AG04450 (cell line): ENCODE measurements around the gene CHD6. TPM values are rescaled to one million over a fixed set of nuclear protein-coding genes. Genes with fewer than 3 reads are reported as not detected.

ENCODE experiments used
- CTCF ChIA-PET: fragments of 300-600, 350-600 bp; formaldehyde crosslinking; extraction: SDS; loops from one replicate; lab custom pipeline; 2022; ENCODE audit warnings: antibody characterized with exemption, inconsistent platforms; lab: Charles Lee
- POLR2A ChIA-PET: fragments of 350-600 bp; formaldehyde crosslinking; extraction: SDS; loops from one replicate; lab custom pipeline; 2021; ENCODE audit warnings: antibody characterized with exemption, inconsistent platforms; lab: Yijun Ruan, JAX
- DNase-seq: peaks from one replicate; pipeline ENCODE4 v3.0.0-alpha.2; 2011; ENCODE audit warnings: low read depth, low spot score
- H3K27ac ChIP-seq: one replicate; pipeline ENCODE4 v1.5.1; 2012; ENCODE audit warnings: low read depth, low read length, control low read depth
- H3K27me3 ChIP-seq: one replicate; pipeline ENCODE4 v1.6.0; 2012; ENCODE audit warnings: low read length; ENCODE audit not compliant: control insufficient read depth, insufficient read depth
- H3K4me3 ChIP-seq: 2 replicates; pipeline ENCODE4 v1.5.1; 2011; ENCODE audit warnings: mild to moderate bottlenecking, low read depth, low read length, control low read depth
- H3K9me3 ChIP-seq: 2 replicates; pipeline ENCODE4 v1.5.1; 2012; ENCODE audit warnings: low read length; ENCODE audit not compliant: control insufficient read depth, insufficient read depth
- polyA plus RNA-seq: library from polyadenylated mRNA; depleted of rRNA; stranded (reverse); fragments of >200 nt; gene quantifications from 2 replicates; pipeline ENCODE4 v1.2.3, GENCODE V29; 2011
- TF ChIP-seq, protein P1 (sequence below): IDR thresholded peaks from 2 replicates; pipeline ENCODE4 v1.5.1; 2011; ENCODE audit warnings: low read depth, low read length, control low read depth, inconsistent platforms

Gene CHD6
- polyA plus RNA-seq, 1 experiment, result 21.7 TPM

DNA sequence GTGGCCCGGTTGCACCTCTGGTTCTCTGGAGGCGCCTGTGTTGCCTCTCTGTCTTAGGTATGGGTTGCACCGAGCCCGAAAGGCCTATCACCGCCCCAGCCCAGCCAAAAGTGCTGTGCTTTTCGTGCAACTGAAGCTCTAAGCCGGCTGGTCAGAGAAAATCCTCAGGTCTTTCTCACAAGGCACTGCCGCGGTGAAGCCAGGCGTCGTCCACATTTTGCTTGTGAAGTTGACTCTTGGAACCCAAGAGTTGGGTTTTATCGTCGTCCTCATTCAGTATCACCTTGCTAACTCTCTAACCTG is 250.8 kb downstream of the CHD6 start:
- Histone ChIP-seq H3K27me3 (peaks cover 50% of the 10 kb centered on the region), H3K4me3 (no peak overlapping the region), H3K27ac (no peak overlapping the region), H3K9me3 (peaks cover 11% of the 10 kb centered on the region)
- TF ChIP-seq, protein P1, sequence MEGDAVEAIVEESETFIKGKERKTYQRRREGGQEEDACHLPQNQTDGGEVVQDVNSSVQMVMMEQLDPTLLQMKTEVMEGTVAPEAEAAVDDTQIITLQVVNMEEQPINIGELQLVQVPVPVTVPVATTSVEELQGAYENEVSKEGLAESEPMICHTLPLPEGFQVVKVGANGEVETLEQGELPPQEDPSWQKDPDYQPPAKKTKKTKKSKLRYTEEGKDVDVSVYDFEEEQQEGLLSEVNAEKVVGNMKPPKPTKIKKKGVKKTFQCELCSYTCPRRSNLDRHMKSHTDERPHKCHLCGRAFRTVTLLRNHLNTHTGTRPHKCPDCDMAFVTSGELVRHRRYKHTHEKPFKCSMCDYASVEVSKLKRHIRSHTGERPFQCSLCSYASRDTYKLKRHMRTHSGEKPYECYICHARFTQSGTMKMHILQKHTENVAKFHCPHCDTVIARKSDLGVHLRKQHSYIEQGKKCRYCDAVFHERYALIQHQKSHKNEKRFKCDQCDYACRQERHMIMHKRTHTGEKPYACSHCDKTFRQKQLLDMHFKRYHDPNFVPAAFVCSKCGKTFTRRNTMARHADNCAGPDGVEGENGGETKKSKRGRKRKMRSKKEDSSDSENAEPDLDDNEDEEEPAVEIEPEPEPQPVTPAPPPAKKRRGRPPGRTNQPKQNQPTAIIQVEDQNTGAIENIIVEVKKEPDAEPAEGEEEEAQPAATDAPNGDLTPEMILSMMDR, result no peak
- no peak for DNase-seq
- POLR2A ChIA-PET, result no interaction called here
- CTCF ChIA-PET, result interaction anchor here (1.4 kb wide), 1 partner anchor 194 kb away, joined by 3 read pairs; no protein-coding TSS in a partner anchor

- TF ChIP-seq, protein P1, result no peak
- CTCF ChIA-PET, result interaction anchor here (1.4 kb wide), 1 partner anchor 194 kb away, joined by 3 read pairs; no protein-coding TSS in a partner anchor
Measured at GRCh38 chr20:41366546-41367392, 251.4 kb downstream of the CHD6 start, which contains the start of gene EMILIN3. TSS of gene EMILIN3 (minus strand) at chr20:41366818. CDS start at chr20:41366634, 184 bp downstream.

GRCh38 chr20:41365777-41366545 is 252.2 kb downstream of the CHD6 start:
- Histone ChIP-seq H3K4me3 (0 out of 2 replicates have a peak overlapping the region, but pooled peaks have one; percentile 7), H3K27ac (no peak overlapping the region), H3K27me3 (peaks cover 42% of the 10 kb centered on the region), H3K9me3 (peaks cover 4% of the 10 kb centered on the region)
- TF ChIP-seq, protein P1, result no peak
- DNase-seq, result no peak
- POLR2A ChIA-PET, result no interaction called here
- CTCF ChIA-PET, result no interaction called here

More at GRCh38 chr20:41366546-41367392, 251.4 kb downstream of the CHD6 start, which contains the start of gene EMILIN3:
- Histone ChIP-seq H3K9me3 (peaks cover 11% of the 10 kb centered on the region), H3K4me3 (0 out of 2 replicates have a peak within 1 kb of the TSS, but pooled peaks have one; percentile 7), H3K27ac (no peak within 1 kb of the TSS), H3K27me3 (peaks cover 47% of the 10 kb centered on the region)
- POLR2A ChIA-PET, result no interaction called here
- DNase-seq, result no peak

DNA sequence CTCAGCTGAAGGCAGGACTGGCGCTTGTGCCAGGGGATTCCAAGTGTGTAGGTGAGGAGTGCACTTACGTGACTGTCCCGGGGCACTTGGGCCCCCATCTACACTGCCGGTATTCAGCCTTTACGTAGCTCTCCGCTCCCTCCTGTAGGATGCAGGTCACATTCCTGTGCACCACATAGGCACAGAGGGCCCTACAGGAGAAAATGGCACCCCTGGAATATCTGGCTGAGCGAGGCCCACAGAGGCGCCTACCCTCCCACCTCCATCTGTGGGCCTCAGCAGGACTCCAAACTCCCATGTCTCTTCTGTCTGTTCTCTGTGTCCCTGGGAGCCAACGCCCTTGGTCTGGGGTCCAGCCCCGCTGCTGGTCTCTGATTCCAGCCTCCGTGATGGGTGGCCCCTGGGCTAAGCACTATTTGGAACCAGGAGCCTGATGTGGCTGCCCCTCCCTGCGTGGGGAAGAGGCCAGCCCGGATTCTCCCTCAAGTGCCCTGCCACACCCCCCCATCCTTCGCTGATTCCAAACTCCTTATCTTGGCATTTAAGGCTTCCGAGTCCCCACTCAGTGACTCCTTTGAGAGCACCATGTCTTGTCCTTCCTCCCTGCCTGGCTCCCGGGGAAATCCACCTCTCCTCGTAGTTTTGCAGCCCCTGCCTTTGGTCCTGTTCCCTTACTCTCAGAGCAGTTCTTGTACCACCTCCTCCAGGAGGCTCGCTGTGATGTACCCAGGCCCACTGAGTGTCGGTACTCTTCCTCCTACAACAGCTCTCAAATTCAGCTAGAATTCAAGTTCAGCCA is 253.0 kb downstream of the CHD6 start:
- Histone ChIP-seq H3K27ac (no peak overlapping the region), H3K4me3 (no peak overlapping the region), H3K27me3 (peaks cover 41% of the 10 kb centered on the region), H3K9me3 (peaks cover 3% of the 10 kb centered on the region; the same call in 1 of the 2 replicates)
- CTCF ChIA-PET, result no interaction called here
- POLR2A ChIA-PET, result no interaction called here
- no peak for DNase-seq
- TF ChIP-seq, protein P1, result no peak
